GM12878 (cell line): Measurements from ENCODE around the gene PRKAR1A. TPM values are rescaled to one million over a fixed set of nuclear protein-coding genes. Genes with fewer than 3 reads are reported as not detected.

Experiments
- ATAC-seq: fragments of 200-7000 bp; cut with Tn5 transposase; 3 replicates; pipeline ENCODE4 v1.9.1; 2020; ENCODE audit warnings: mild to moderate bottlenecking, moderate library complexity
- BruUV-seq: library from RNA; stranded (reverse); fragments of 400-500 nt; replicated peaks from 2 replicates; lab custom pipeline; 2021; lab: Mats Ljungman, UMichigan
- CTCF ChIA-PET: fragments of 300-600 bp; sonication (Branson Sonifier 250); formaldehyde crosslinking; extraction: SDS; loops from one replicate; lab custom pipeline; 2021; ENCODE audit warnings: inconsistent platforms; lab: Yijun Ruan, JAX
- POLR2A ChIA-PET: fragments of 350-600 bp; formaldehyde crosslinking; extraction: SDS; loops from one replicate; lab custom pipeline; 2021; ENCODE audit warnings: inconsistent platforms; lab: Charles Lee
- RAD21 ChIA-PET: fragments of 300-600 bp; sonication (Branson Sonifier 250); formaldehyde crosslinking; loops from one replicate; lab custom pipeline; 2023; ENCODE audit warnings: antibody characterized with exemption; ENCODE audit not compliant: unreplicated experiment; lab: Charles Lee
- SMC1A ChIA-PET: fragments of 300-600 bp; sonication (Branson Sonifier 250); formaldehyde crosslinking; loops from one replicate; lab custom pipeline; 2023; ENCODE audit not compliant: unreplicated experiment, uncharacterized antibody; lab: Charles Lee
- DNase-seq: peaks from one replicate; pipeline ENCODE4 v3.0.0-alpha.2; 2011; ENCODE audit warnings: low read depth, low spot score
- FAIRE-seq: peaks from 3 replicates; lab custom pipeline; 2011; peaks lifted over from hg19 to GRCh38; lab: Jason Lieb, UNC
- H2AFZ ChIP-seq: 2 replicates; pipeline ENCODE4 v1.6.0; 2011; ENCODE audit warnings: low read depth, low read length, control low read depth; ENCODE audit not compliant: control insufficient read depth
- H3K27ac ChIP-seq: 2 replicates; pipeline ENCODE4 v1.5.1; 2011; ENCODE audit warnings: control low read depth; ENCODE audit not compliant: control insufficient read depth, insufficient read depth
- H3K27me3 ChIP-seq, 2 experiments: replicated peaks in 1 of 2; 2 replicates each; pipeline versions ENCODE4 v1.6.0 to v1.6.1; 2011; ENCODE audit warnings: low read length in 1 of 2; ENCODE audit not compliant: control insufficient read depth in 2 of 2, insufficient read depth in 2 of 2
- H3K36me3 ChIP-seq, 2 experiments: 2 replicates each; pipeline ENCODE4 v1.5.1; 2011; ENCODE audit warnings: low read length in 1 of 2; ENCODE audit not compliant: control insufficient read depth in 2 of 2, insufficient read depth in 2 of 2
- H3K4me1 ChIP-seq: 2 replicates; pipeline ENCODE4 v1.6.1; 2011; ENCODE audit warnings: mild to moderate bottlenecking, low read length, moderate library complexity, mixed read lengths; ENCODE audit not compliant: control insufficient read depth, insufficient read depth
- H3K4me2 ChIP-seq: 2 replicates; pipeline ENCODE4 v1.6.0; 2011; ENCODE audit warnings: control low read depth; ENCODE audit not compliant: control insufficient read depth, insufficient read depth
- H3K4me3 ChIP-seq: fragments of 200-600 bp; sonication (generic); 2 replicates; pipeline ENCODE4 v1.5.1; 2016
- H3K79me2 ChIP-seq: 2 replicates; pipeline ENCODE4 v1.6.0; 2011; ENCODE audit warnings: low read length; ENCODE audit not compliant: control insufficient read depth, insufficient read depth
- H3K9ac ChIP-seq: 2 replicates; pipeline ENCODE4 v1.8.0; 2011; ENCODE audit warnings: low read length, control low read depth, mixed read lengths; ENCODE audit not compliant: control insufficient read depth, insufficient read depth
- H3K9me3 ChIP-seq: replicated peaks from 3 replicates; pipeline ENCODE4 v1.5.1; 2011; ENCODE audit warnings: mild to moderate bottlenecking, low read length; ENCODE audit not compliant: control insufficient read depth, insufficient read depth
- H4K20me1 ChIP-seq: 2 replicates; pipeline ENCODE4 v1.6.0; 2011; ENCODE audit not compliant: control insufficient read depth, insufficient read depth
- ATF2 ChIP-seq: IDR thresholded peaks from 2 replicates; pipeline ENCODE4 v1.6.1; 2012; ENCODE audit warnings: low read length, inconsistent platforms
- BCL11A ChIP-seq: IDR thresholded peaks from 2 replicates; pipeline ENCODE4 v1.6.1; 2011; ENCODE audit warnings: low read depth, low read length
- CBX5 ChIP-seq: sonication (generic); IDR thresholded peaks from 2 replicates; pipeline ENCODE4 v1.6.1; 2016; ENCODE audit warnings: low read depth, moderate library complexity, mild to moderate bottlenecking, inconsistent platforms
- ETV6 ChIP-seq, 2 experiments: fragments of 450-650 bp in 1 of 2; IDR thresholded peaks in 1 of 2; conservative IDR thresholded peaks in 1 of 2; 2 replicates each; pipeline ENCODE4 v1.6.1; 2014; ENCODE audit warnings: antibody characterized with exemption in 1 of 2, borderline replicate concordance in 1 of 2, low read depth in 1 of 2, mild to moderate bottlenecking in 1 of 2, moderate library complexity in 1 of 2
- HDAC2 ChIP-seq: fragments of 200-600 bp; sonication (generic); IDR thresholded peaks from 2 replicates; pipeline ENCODE4 v1.6.1; 2017
- IRF3 ChIP-seq: fragments of 450-650 bp; IDR thresholded peaks from 2 replicates; pipeline ENCODE4 v1.6.1; 2014; ENCODE audit warnings: mild to moderate bottlenecking
- MEF2B ChIP-seq: fragments of 450-650 bp; IDR thresholded peaks from 2 replicates; pipeline ENCODE4 v1.6.1; 2018; ENCODE audit warnings: mild to moderate bottlenecking, moderate library complexity; ENCODE audit not compliant: partially characterized antibody, poor library complexity, severe bottlenecking
- PRDM15 ChIP-seq: fragments of 450-650 bp; formaldehyde crosslinking; IDR thresholded peaks from 2 replicates; pipeline ENCODE4 v1.4.0; 2020; ENCODE audit warnings: mild to moderate bottlenecking, moderate library complexity
- RELB ChIP-seq: fragments of 450-650 bp; IDR thresholded peaks from 2 replicates; pipeline ENCODE4 v1.6.1; 2017; ENCODE audit warnings: low read depth, mild to moderate bottlenecking, moderate library complexity
- RUNX3 ChIP-seq: IDR thresholded peaks from 2 replicates; pipeline ENCODE4 v1.6.1; 2012; ENCODE audit warnings: low read length, inconsistent platforms
- ZNF274 ChIP-seq: IDR thresholded peaks from one replicate; pipeline ENCODE4 v1.8.0; 2011; ENCODE audit not compliant: insufficient read length, insufficient read depth
- WGBS: methylation state at CpG from one replicate; pipeline ENCODE4 v1.1.6; 2016; ENCODE audit warnings: low lambda C conversion rate; ENCODE audit not compliant: insufficient replicate concordance, insufficient coverage; ENCODE audit errors: missing lambda C conversion rate; 5-methylcytosine and 5-hydroxymethylcytosine counted together
- in situ Hi-C: fragments of 300-500 bp; cut with MboI; formaldehyde crosslinking; loops from 9 replicates; pipeline ENCODE4 v1.14.3; 2018; ENCODE audit warnings: mixed read lengths
- intact Hi-C: fragments of 100-400 bp; cut with micrococcal nuclease; formaldehyde crosslinking; loops from one replicate; pipeline ENCODE4 v1.14.2; 2022; ENCODE audit not compliant: unreplicated experiment
- polyA plus RNA-seq, 11 experiments: library from polyadenylated mRNA; depleted of rRNA in 4 of 11; unstranded in 6 of 11; stranded (reverse) in 5 of 11; fragments of >200 nt; fragmentation: Nextera tagmentation in 4 of 11; fragmentation: Illumina TruSeq in 1 of 11; extraction: Ambion mirVana in 4 of 11; extraction: Trizol in 1 of 11; gene quantifications; 1 replicate in 1 of 11; 2 replicates in 10 of 11; pipeline versions ENCODE4 v1.2.1 to v1.2.3, GENCODE V29; 2011 to 2016; ENCODE audit warnings: inconsistent platforms in 2 of 11, missing spikeins in 2 of 11, low read depth in 1 of 11
- total RNA-seq, 4 experiments: library from RNA; depleted of rRNA in 3 of 4; stranded (reverse); fragments of >200 nt in 3 of 4; fragmentation: Illumina TruSeq in 1 of 4; extraction: Trizol in 1 of 4; gene quantifications; 2 replicates each; pipeline versions ENCODE4 v1.2.1 to v1.2.3, GENCODE V29; 2013 to 2021
- TF ChIP-seq, protein P1 (sequence below): IDR thresholded peaks from 2 replicates; pipeline ENCODE4 v1.6.1; 2012; ENCODE audit warnings: low read depth, low read length, improper control_type of control experiment

Gene PRKAR1A
- total and polyA plus RNA-seq, 10 of the 15 experiments (the other 5 are each of a cell fraction or from before 2014, with no cell fraction given): 29.1 to 200 (median 125) TPM

- ChIA-PET SMC1A (interaction anchor here (1.5 to 8.1 kb wide), 2 partner anchors 13 to 46 kb away, joined by 5 to 97 read pairs; no protein-coding TSS in a partner anchor), CTCF (interaction anchor here (1.7 to 3.9 kb wide), 2 partner anchors 15 to 51 kb away, joined by 4 to 29 read pairs; no protein-coding TSS in a partner anchor), POLR2A (interaction anchor here (0.6 to 4.7 kb wide), 7 partner anchors 9 to 101 kb away, joined by 3 to 46 read pairs (median 6); no protein-coding TSS in a partner anchor), RAD21 (interaction anchor here (0.7 to 1.8 kb wide), 7 partner anchors 11 to 265 kb away, joined by 3 to 19 read pairs (median 4); partner anchors contain the start of gene AMZ2)
- WGBS: 1% methylated on average over 20 of the region's 20 CpGs
- H2AFZ ChIP-seq: peak overlapping the region; percentile 26; the same call in 1 of the 2 replicates
- in situ Hi-C loops (no loop called here), intact Hi-C loops (loop anchor here (1.0 to 5.0 kb wide), 2 partner anchors 15 to 46 kb away; no protein-coding TSS in a partner anchor)
- no TSS peak for BruUV-seq
- H3K9me3 ChIP-seq: peaks cover 3% of the 10 kb centered on the region; the same call in 1 of the 3 replicates
- peak overlapping the region; percentile 98 for H3K27ac ChIP-seq
- H3K79me2 ChIP-seq: peaks cover 52% of the 10 kb centered on the region
- peaks cover 6 to 18% of the 10 kb centered on the region in 2 experiments; a peak in 3 of 4 replicates for H3K36me3 ChIP-seq
- H3K4me2 ChIP-seq: peak overlapping the region; percentile 89
- H3K27me3 ChIP-seq: no peaks in the 10 kb centered on the region
- ATAC-seq (peak; percentile 5; the same call in 1 of the 3 replicates), FAIRE-seq (no peak), DNase-seq (no peak)
- H3K4me3 ChIP-seq: peak overlapping the region; percentile 88
- 0 out of 2 replicates have a peak, but pooled peaks cover 2% of the 10 kb centered on the region for H4K20me1 ChIP-seq
- H3K4me1 ChIP-seq: peaks cover 7% of the 10 kb centered on the region; the same call in 1 of the 2 replicates
- peak overlapping the region; percentile 87 for H3K9ac ChIP-seq
- no peak for TF ChIP-seq CBX5
- TF ChIP-seq HDAC2: no peak
- TF ChIP-seq IRF3: no peak
- no peak for TF ChIP-seq MEF2B
- TF ChIP-seq ATF2: no peak
- TF ChIP-seq, protein P1, sequence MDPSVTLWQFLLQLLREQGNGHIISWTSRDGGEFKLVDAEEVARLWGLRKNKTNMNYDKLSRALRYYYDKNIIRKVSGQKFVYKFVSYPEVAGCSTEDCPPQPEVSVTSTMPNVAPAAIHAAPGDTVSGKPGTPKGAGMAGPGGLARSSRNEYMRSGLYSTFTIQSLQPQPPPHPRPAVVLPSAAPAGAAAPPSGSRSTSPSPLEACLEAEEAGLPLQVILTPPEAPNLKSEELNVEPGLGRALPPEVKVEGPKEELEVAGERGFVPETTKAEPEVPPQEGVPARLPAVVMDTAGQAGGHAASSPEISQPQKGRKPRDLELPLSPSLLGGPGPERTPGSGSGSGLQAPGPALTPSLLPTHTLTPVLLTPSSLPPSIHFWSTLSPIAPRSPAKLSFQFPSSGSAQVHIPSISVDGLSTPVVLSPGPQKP: no peak
- TF ChIP-seq ZNF274: no peak
- TF ChIP-seq ETV6 (conservative IDR thresholded peaks at IDR 0.05 in 1 of 2, IDR thresholded peaks at IDR 0.05 in 1 of 2; ENCODE audit: borderline replicate concordance in 1 of 2, low read depth in 1 of 2): no peak
- no peak for TF ChIP-seq BCL11A
- TF ChIP-seq RUNX3: peak; percentile 56
- 0 out of 2 replicates have a peak, but pooled peaks have one; percentile 31 for TF ChIP-seq RELB
- no peak for TF ChIP-seq PRDM15 (CRISPR knock-in tag)
These were observed 787 bp downstream of the PRKAR1A start for GRCh38 chr17:68512960-68513474.
